OCI-LY7 (cell line): ENCODE results near the gene ATP6V0B. TPM values are rescaled to one million over a fixed set of nuclear protein-coding genes. Genes with fewer than 3 reads are reported as not detected.

Experiments
- BruUV-seq: library from RNA; stranded (reverse); fragments of 400-500 nt; replicated peaks from 2 replicates; lab custom pipeline; 2021; lab: Mats Ljungman, UMichigan
- CTCF ChIA-PET: fragments of 300-600 bp; sonication (Branson Sonifier 250); formaldehyde crosslinking; loops from one replicate; lab custom pipeline; 2022; ENCODE audit warnings: antibody characterized with exemption; ENCODE audit not compliant: unreplicated experiment; lab: Charles Lee
- POLR2A ChIA-PET: fragments of 300-600 bp; sonication (Branson Sonifier 250); formaldehyde crosslinking; loops from one replicate; lab custom pipeline; 2022; ENCODE audit warnings: antibody characterized with exemption; lab: Charles Lee
- DNase-seq: peaks from one replicate; pipeline ENCODE4 v3.0.0-alpha.2; 2015; ENCODE audit warnings: low spot score
- H2AFZ ChIP-seq: fragments of 200-600 bp; sonication (generic), shearing (Covaris generic); 2 replicates; pipeline ENCODE4 v1.6.1; 2014; ENCODE audit warnings: mild to moderate bottlenecking, antibody characterized with exemption, low read length, moderate library complexity
- H3K27ac ChIP-seq: fragments of 200-600 bp; sonication (generic); 2 replicates; pipeline ENCODE4 v1.5.1; 2014; ENCODE audit warnings: mixed run types, low read depth, mild to moderate bottlenecking, moderate library complexity, low read length, inconsistent platforms; ENCODE audit not compliant: poor library complexity, severe bottlenecking
- H3K36me3 ChIP-seq: fragments of 200-600 bp; sonication (generic); 2 replicates; pipeline ENCODE4 v1.6.1; 2014; ENCODE audit warnings: mild to moderate bottlenecking, antibody characterized with exemption, low read length, moderate library complexity, mixed read lengths; ENCODE audit not compliant: insufficient read depth
- H3K4me1 ChIP-seq: fragments of 200-600 bp; sonication (generic); 2 replicates; pipeline ENCODE4 v1.5.1; 2014; ENCODE audit warnings: mild to moderate bottlenecking, low read length; ENCODE audit not compliant: insufficient read depth, poor library complexity, severe bottlenecking
- H3K4me2 ChIP-seq: fragments of 200-600 bp; sonication (generic); 2 replicates; pipeline ENCODE4 v1.6.1; 2014; ENCODE audit warnings: mild to moderate bottlenecking, low read length
- H3K4me3 ChIP-seq: fragments of 200-600 bp; sonication (generic); 2 replicates; pipeline ENCODE4 v1.5.1; 2014; ENCODE audit warnings: mild to moderate bottlenecking, low read depth, low read length; ENCODE audit not compliant: poor library complexity, severe bottlenecking
- H3K79me2 ChIP-seq: fragments of 200-600 bp; sonication (generic); 2 replicates; pipeline ENCODE4 v1.6.1; 2016; ENCODE audit warnings: low read depth, mild to moderate bottlenecking, low read length, moderate library complexity, mixed read lengths; ENCODE audit not compliant: insufficient read depth
- H3K9me2 ChIP-seq: fragments of 200-600 bp; sonication (generic); 2 replicates; pipeline ENCODE4 v1.6.1; 2016; ENCODE audit warnings: mild to moderate bottlenecking, low read length, mixed read lengths; ENCODE audit not compliant: insufficient read depth
- H3K9me3 ChIP-seq: fragments of 200-600 bp; sonication (generic); 2 replicates; pipeline ENCODE4 v1.6.1; 2014; ENCODE audit warnings: mild to moderate bottlenecking, mixed run types, low read length, mixed read lengths
- H4K20me1 ChIP-seq: fragments of 200-600 bp; sonication (generic); 2 replicates; pipeline ENCODE4 v1.6.1; 2014; ENCODE audit warnings: mild to moderate bottlenecking, antibody characterized with exemption, low read length, moderate library complexity, mixed read lengths; ENCODE audit not compliant: insufficient read depth
- CTCF ChIP-seq: fragments of 200-600 bp; sonication (generic); conservative IDR thresholded peaks from 2 replicates; pipeline ENCODE4 v1.5.1; 2014; ENCODE audit warnings: mild to moderate bottlenecking, antibody characterized with exemption, low read length, moderate library complexity, mixed read lengths
- EZH2phosphoT487 ChIP-seq: fragments of 200-600 bp; sonication (generic); IDR thresholded peaks from 2 replicates; pipeline ENCODE4 v1.6.1; 2018; ENCODE audit warnings: low read depth, borderline replicate concordance, mild to moderate bottlenecking, mixed run types, antibody characterized with exemption, low read length, moderate library complexity, mixed read lengths
- intact Hi-C: fragments of 100-400 bp; cut with micrococcal nuclease; formaldehyde crosslinking; loops from one replicate; pipeline ENCODE4 v1.10.0; 2022; ENCODE audit not compliant: unreplicated experiment
- total RNA-seq, 2 experiments: library from RNA; depleted of rRNA in 1 of 2; stranded (reverse); fragments of >200 nt in 1 of 2; shearing (Covaris generic) in 1 of 2; gene quantifications; 2 replicates each; pipeline ENCODE4 v1.2.3, GENCODE V29; 2014 to 2022

Gene ATP6V0B
- total RNA-seq, 2 experiments from 2014 or later = 68.4 to 97.1 TPM

GRCh38 chr1:43963890-43964289 lies 10.9 kb upstream of the ATP6V0B start:
- no peak overlapping the region for H3K27ac ChIP-seq
- H4K20me1 ChIP-seq = no peaks in the 10 kb centered on the region
- no peak overlapping the region for H2AFZ ChIP-seq
- H3K4me3 ChIP-seq = no peak overlapping the region
- no peaks in the 10 kb centered on the region for H3K79me2 ChIP-seq
- ChIA-PET POLR2A (no interaction called here), CTCF (interaction anchor here (0.7 kb wide), 1 partner anchor 77 kb away, joined by 4 read pairs; no protein-coding TSS in a partner anchor)
- DNase-seq = no peak
- no peak overlapping the region for H3K4me2 ChIP-seq
- intact Hi-C loops = no loop called here
- no peaks in the 10 kb centered on the region for H3K9me3 ChIP-seq
- H3K9me2 ChIP-seq = no peaks in the 10 kb centered on the region
- no peak for TF ChIP-seq EZH2phosphoT487
- TF ChIP-seq CTCF = no peak
- H3K4me1 ChIP-seq = no peaks in the 10 kb centered on the region
- no TSS peak for BruUV-seq
- H3K36me3 ChIP-seq = peaks cover 7% of the 10 kb centered on the region; the same call in 1 of the 2 replicates

GRCh38 chr1:43965316-43965715 lies 9.4 kb upstream of the ATP6V0B start:
- ChIA-PET POLR2A (no interaction called here), CTCF (no interaction called here)
- Histone ChIP-seq H2AFZ (no peak overlapping the region), H3K36me3 (peaks cover 7% of the 10 kb centered on the region; the same call in 1 of the 2 replicates), H4K20me1 (no peaks in the 10 kb centered on the region), H3K9me3 (no peaks in the 10 kb centered on the region), H3K79me2 (peaks cover 3% of the 10 kb centered on the region; the same call in 1 of the 2 replicates), H3K4me1 (no peaks in the 10 kb centered on the region), H3K4me2 (no peak overlapping the region), H3K9me2 (no peaks in the 10 kb centered on the region), H3K4me3 (no peak overlapping the region), H3K27ac (no peak overlapping the region)
- DNase-seq = no peak
- TF ChIP-seq EZH2phosphoT487 (no peak), CTCF (no peak)
- no TSS peak for BruUV-seq
- intact Hi-C loops = no loop called here

GRCh38 chr1:43968348-43968948 lies 6.3 kb upstream of the ATP6V0B start:
- H3K79me2 ChIP-seq = peaks cover 10% of the 10 kb centered on the region; the same call in 1 of the 2 replicates
- H3K36me3 ChIP-seq = peaks cover 21% of the 10 kb centered on the region
- H3K27ac ChIP-seq = no peak overlapping the region
- ChIA-PET CTCF (no interaction called here), POLR2A (no interaction called here)
- H3K4me2 ChIP-seq = no peak overlapping the region
- no peaks in the 10 kb centered on the region for H3K9me2 ChIP-seq
- no peaks in the 10 kb centered on the region for H4K20me1 ChIP-seq
- intact Hi-C loops = no loop called here
- no peak overlapping the region for H2AFZ ChIP-seq
- no peak for DNase-seq
- TF ChIP-seq CTCF = no peak
- no peak for TF ChIP-seq EZH2phosphoT487
- no peaks in the 10 kb centered on the region for H3K9me3 ChIP-seq
- H3K4me1 ChIP-seq = peaks cover 7% of the 10 kb centered on the region
- no TSS peak for BruUV-seq
- H3K4me3 ChIP-seq = no peak overlapping the region
